BJ (cell line): ENCODE data around the gene FBXO17. TPM values are rescaled to one million over a fixed set of nuclear protein-coding genes. Genes with fewer than 3 reads are reported as not detected.

Experiments used
- CTCF ChIA-PET: fragments of 350-600 bp; formaldehyde crosslinking; extraction: SDS; loops from one replicate; lab custom pipeline; 2021; ENCODE audit warnings: antibody characterized with exemption, inconsistent platforms; lab: Yijun Ruan, JAX
- POLR2A ChIA-PET: fragments of 300-600 bp; sonication (Branson Sonifier 250); formaldehyde crosslinking; extraction: SDS; loops from one replicate; lab custom pipeline; 2021; ENCODE audit warnings: antibody characterized with exemption; lab: Charles Lee
- DNase-seq: peaks from one replicate; pipeline ENCODE4 v3.0.0-alpha.2; 2011; ENCODE audit warnings: low read depth
- H3K27me3 ChIP-seq: 2 replicates; pipeline ENCODE4 v1.6.0; 2011; ENCODE audit warnings: low read length; ENCODE audit not compliant: control insufficient read depth, insufficient read depth
- H3K36me3 ChIP-seq: 2 replicates; pipeline ENCODE4 v1.5.1; 2011; ENCODE audit warnings: low read length; ENCODE audit not compliant: control insufficient read depth, insufficient read depth
- H3K4me3 ChIP-seq: 2 replicates; pipeline ENCODE4 v1.5.1; 2011; ENCODE audit warnings: low read depth, mild to moderate bottlenecking, control low read depth, low read length
- polyA plus RNA-seq: library from polyadenylated mRNA; depleted of rRNA; stranded (reverse); fragments of >200 nt; gene quantifications from 2 replicates; pipeline ENCODE4 v1.2.3, GENCODE V29; 2011
- TF ChIP-seq, protein P1 (sequence below): IDR thresholded peaks from 2 replicates; pipeline ENCODE4 v1.5.1; 2011; ENCODE audit warnings: low read depth, mild to moderate bottlenecking, control low read depth, inconsistent platforms, low read length, moderate library complexity; ENCODE audit not compliant: insufficient read depth

Gene FBXO17
- polyA plus RNA-seq, 1 experiment, result 19.5 TPM

- TF ChIP-seq, protein P1, sequence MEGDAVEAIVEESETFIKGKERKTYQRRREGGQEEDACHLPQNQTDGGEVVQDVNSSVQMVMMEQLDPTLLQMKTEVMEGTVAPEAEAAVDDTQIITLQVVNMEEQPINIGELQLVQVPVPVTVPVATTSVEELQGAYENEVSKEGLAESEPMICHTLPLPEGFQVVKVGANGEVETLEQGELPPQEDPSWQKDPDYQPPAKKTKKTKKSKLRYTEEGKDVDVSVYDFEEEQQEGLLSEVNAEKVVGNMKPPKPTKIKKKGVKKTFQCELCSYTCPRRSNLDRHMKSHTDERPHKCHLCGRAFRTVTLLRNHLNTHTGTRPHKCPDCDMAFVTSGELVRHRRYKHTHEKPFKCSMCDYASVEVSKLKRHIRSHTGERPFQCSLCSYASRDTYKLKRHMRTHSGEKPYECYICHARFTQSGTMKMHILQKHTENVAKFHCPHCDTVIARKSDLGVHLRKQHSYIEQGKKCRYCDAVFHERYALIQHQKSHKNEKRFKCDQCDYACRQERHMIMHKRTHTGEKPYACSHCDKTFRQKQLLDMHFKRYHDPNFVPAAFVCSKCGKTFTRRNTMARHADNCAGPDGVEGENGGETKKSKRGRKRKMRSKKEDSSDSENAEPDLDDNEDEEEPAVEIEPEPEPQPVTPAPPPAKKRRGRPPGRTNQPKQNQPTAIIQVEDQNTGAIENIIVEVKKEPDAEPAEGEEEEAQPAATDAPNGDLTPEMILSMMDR, result no peak
Observed at GRCh38 chr19:39014037-39014436, 38.5 kb upstream of the FBXO17 start.

GRCh38 chr19:39009001-39009400, 33.5 kb upstream of the FBXO17 start:
- H3K36me3 ChIP-seq, result no peaks in the 10 kb centered on the region
- TF ChIP-seq, protein P1, result no peak
- ChIA-PET CTCF (no interaction called here), POLR2A (no interaction called here)
- H3K4me3 ChIP-seq, result no peak overlapping the region
- no peak for DNase-seq
- H3K27me3 ChIP-seq, result no peaks in the 10 kb centered on the region; the same call in 1 of the 2 replicates

More at GRCh38 chr19:39014037-39014436, 38.5 kb upstream of the FBXO17 start:
- ChIA-PET CTCF (no interaction called here), POLR2A (no interaction called here)
- H3K36me3 ChIP-seq, result no peaks in the 10 kb centered on the region
- H3K27me3 ChIP-seq, result peaks cover 1% of the 10 kb centered on the region; the same call in 1 of the 2 replicates
- DNase-seq, result no peak
- H3K4me3 ChIP-seq, result no peak overlapping the region

GRCh38 chr19:39008137-39008536, 32.6 kb upstream of the FBXO17 start:
- TF ChIP-seq, protein P1, result no peak
- ChIA-PET POLR2A (no interaction called here), CTCF (interaction anchor here (0.6 kb wide), 1 partner anchor 12 kb away, joined by 3 read pairs; no protein-coding TSS in a partner anchor)
- no peak for DNase-seq
- no peaks in the 10 kb centered on the region for H3K27me3 ChIP-seq
- no peaks in the 10 kb centered on the region for H3K36me3 ChIP-seq
- H3K4me3 ChIP-seq, result no peak overlapping the region

DNA sequence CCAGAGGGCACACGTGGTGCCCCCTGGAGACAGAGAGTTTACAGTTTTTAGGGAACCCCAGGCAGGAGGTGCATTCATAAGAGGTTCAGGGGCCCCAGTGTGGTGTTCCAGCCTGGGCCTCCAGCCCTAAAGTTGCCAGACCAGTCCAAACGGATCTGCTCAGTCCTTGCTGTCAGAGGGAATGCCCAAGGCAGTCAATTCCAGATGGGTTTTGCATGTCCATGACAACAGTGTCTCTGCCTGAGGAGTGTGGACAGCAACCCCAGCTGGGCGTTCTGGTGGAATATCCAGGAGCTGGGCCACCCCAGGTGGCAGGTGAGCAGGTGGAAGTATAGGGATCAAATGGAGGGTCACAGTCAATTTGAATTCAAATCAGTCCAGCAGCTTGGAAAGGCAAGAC, 31.6 kb upstream of the FBXO17 start:
- POLR2A ChIA-PET, result no interaction called here
- TF ChIP-seq, protein P1, result no peak
- Histone ChIP-seq H3K27me3 (no peaks in the 10 kb centered on the region), H3K4me3 (no peak overlapping the region), H3K36me3 (no peaks in the 10 kb centered on the region)
- CTCF ChIA-PET, result no interaction called here
- DNase-seq, result no peak

DNA sequence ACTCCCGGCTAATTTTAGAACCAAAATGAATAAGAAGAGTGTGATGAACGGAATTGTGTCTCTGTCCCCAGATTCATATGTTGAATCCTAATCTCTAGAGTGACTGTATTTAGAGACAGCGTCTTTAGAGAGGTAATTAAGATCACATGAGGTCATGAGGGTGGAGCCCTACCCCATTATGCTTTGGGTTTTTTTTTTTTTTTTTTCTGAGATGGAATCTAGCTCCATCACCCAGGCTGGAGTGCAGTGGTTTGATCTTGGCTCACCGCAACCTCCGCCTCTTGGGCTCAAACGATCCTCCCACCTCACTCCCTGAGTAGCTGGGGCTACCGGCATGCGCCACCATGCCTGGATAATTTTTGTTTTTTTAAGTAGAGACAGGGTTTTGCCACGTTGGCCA, 28.9 kb upstream of the FBXO17 start:
- TF ChIP-seq, protein P1, result no peak
- POLR2A ChIA-PET, result no interaction called here
- CTCF ChIA-PET, result no interaction called here
- no peaks in the 10 kb centered on the region for H3K27me3 ChIP-seq
- no peak for DNase-seq
- no peak overlapping the region for H3K4me3 ChIP-seq
- H3K36me3 ChIP-seq, result no peaks in the 10 kb centered on the region
